GM20431 (cell line): ENCODE measurements around the gene ZNF778.

Source experiments
- in situ Hi-C: fragments of 300-500 bp; cut with MseI, MboI; formaldehyde crosslinking; loops from one replicate; pipeline ENCODE4 v1.15.0; 2020; ENCODE audit warnings: low sequenced_read_pairs; ENCODE audit not compliant: unreplicated experiment

Gene ZNF778

GRCh38 chr16:89217388-89218191 is at the start of gene ZNF778:
Gene ZNF778, plus strand, starts transcription at chr16:89217703. Its CDS starts 3,425 bp downstream, at chr16:89221128.
- in situ Hi-C loops, result no loop called here

- in situ Hi-C loops, result loop anchor here (10.0 kb wide), 1 partner anchor 234 kb away; no protein-coding TSS in a partner anchor
Measured at GRCh38 chr16:89168381-89169189, 48.9 kb upstream of the ZNF778 start.

- in situ Hi-C loops, result loop anchor here (10.0 kb wide), 1 partner anchor 235 kb away; no protein-coding TSS in a partner anchor
Measured at GRCh38 chr16:89169778-89170177, 47.7 kb upstream of the ZNF778 start.

GRCh38 chr16:89170346-89171215 is 46.9 kb upstream of the ZNF778 start:
- in situ Hi-C loops, result no loop called here

GRCh38 chr16:89171216-89172170 is 46.0 kb upstream of the ZNF778 start, which contains the start of gene CDH15:
Gene CDH15, plus strand, starts transcription at chr16:89171748. Its CDS starts 84 bp downstream, at chr16:89171832.
- in situ Hi-C loops, result no loop called here

DNA sequence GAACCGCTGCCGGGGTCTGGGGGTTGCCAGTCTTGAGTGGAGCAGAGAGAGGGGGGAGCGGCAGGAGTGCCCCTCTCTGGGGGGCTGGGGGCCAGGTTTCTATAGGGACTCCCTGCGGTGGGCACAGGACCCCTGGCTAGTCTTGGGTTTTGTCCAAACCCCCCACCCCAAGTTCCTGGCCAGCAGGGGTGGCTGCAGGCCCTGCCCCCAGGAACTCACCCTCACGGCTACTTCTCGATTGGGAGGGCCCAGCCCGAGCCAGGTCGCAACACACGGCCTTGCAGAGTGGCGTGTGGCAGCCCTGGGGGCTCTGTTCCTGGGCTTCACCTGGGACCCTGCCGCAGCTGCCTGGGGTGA is 45.4 kb upstream of the ZNF778 start:
- in situ Hi-C loops, result no loop called here

DNA sequence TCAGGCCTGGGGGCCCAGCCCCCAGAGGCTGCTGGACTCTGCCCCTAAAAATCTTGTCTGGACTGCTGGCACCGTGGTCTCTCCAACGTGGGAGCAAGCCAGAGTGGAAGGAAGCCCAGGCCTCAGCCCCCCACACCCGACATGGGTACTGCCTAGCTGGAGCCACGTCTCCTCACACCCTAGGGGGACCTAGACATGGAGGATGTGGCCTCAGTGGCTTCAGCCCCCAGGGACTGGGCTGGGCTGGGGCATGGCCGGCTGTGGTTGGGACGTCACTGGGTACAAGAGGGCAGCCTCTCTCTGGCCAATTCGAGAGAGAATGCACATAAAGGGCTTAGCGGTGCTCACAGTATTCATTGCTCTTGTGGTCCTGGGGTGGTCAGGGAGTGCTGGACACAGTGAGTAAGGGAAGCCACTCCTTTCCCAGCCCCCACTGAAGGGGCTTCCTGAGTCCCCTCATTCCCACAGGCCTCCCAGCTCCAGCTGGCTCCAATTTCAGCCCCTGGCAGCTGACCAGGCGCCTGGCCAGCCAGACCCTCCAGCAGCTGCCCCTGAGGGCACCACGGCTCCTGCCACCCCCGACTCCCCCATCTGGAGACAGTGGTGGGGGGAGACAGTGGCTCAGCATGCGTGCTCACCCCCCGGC is 44.9 kb upstream of the ZNF778 start:
- in situ Hi-C loops, result no loop called here

GRCh38 chr16:89173174-89173921 is 44.2 kb upstream of the ZNF778 start:
- in situ Hi-C loops, result no loop called here

GRCh38 chr16:89174055-89174827 is 43.3 kb upstream of the ZNF778 start:
- in situ Hi-C loops, result no loop called here

- in situ Hi-C loops, result no loop called here
Measured at GRCh38 chr16:89174877-89175276, 42.6 kb upstream of the ZNF778 start.

DNA sequence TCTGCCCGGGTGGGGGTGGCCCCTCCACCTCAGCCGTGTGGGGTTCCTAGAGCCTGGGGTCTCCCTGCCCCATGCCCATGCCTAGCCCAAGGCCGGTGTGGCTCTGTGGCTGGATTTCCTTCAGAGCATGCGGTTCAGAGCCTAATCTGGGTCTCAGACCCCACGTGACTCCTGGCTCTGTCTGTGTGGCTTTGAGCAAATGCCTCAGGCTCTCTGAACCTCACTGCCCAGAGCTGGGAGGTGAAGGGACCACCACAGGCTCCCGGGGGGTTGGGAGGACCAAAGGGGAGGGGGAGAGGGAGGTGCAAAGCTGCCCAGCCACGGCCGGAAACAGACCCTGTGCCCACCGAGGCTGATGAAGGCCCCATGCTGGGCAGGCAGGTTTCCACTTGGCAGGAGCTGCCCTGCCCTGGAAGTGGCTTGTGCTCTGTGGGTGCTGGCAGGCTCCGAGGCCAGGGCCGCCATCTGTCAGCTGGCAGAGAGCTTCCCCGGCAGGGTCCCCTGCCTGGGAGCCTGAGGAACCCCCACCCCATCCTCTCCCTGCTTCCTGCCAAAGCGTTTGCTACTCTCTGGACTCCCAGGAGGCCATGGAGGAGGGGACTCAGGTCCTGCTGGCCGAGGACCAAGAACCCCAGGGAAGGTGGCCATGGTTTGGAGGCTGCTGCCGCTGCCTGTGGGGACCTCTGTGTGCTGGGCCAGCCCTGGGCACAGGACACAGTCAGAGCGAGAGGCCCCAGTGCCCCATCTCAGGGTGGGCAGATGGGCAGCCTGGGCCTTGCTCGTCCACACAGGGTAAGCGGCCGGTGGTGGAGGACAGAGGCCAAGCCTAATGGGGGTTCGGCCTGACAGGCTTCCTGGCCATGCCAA is 42.0 kb upstream of the ZNF778 start:
- in situ Hi-C loops, result no loop called here

GRCh38 chr16:89176147-89176690 is 41.3 kb upstream of the ZNF778 start:
- in situ Hi-C loops, result no loop called here

DNA sequence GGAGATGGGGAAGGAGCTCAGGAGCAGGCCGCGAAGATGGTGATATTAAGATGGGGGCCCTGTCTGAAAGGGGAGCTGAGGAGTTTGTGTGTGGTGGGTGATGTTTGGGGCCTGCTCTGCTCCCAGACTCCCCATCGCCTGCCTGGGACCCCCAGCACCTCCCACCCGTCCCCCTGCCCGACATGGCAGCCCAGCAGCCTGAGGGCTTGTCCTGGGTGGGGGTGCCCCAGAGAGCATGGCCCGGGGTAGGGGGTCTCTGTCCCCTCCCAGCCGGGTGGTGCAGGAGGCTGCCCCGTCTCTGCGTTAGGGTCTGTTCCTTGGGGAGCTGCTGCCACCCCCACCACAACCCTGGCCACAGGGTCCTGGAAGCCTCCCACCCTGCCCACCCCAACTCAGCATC is 40.8 kb upstream of the ZNF778 start:
- in situ Hi-C loops, result no loop called here

GRCh38 chr16:89177501-89177900 is 40.0 kb upstream of the ZNF778 start:
- in situ Hi-C loops, result no loop called here

DNA sequence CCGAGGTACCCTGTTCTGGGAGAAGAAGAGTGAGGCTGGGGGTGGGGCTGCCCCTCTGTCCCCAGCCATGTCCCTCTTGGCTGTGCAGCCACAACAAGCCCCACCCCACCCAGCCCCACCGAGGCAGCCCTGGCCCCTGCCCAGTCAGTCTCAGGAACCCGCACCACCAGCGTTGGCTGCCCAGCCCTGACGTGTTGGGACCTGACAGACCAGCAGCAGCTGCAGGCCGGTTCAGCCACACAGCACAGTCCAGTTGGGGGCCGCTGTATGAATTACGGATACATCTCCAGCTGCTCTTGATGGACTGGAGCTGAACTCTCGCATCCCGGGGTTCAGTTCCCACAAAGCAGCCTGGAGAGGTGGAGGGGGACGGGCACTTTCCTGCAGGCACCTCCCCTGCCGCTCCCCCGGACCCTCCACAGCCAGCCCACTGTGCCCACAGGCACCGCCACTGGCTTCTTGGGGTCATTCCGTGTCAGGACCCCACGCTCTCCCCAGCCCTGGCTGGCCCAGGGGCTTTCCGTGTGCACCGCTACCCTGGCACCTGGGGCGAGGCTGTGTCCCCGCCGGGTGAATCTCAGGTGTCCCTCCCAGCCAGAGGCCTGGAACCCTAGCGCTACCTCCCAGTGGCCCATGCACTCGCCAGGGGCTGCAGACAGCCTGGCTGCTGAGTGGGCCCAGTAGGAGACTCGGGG is 38.9 kb upstream of the ZNF778 start:
- in situ Hi-C loops, result no loop called here

DNA sequence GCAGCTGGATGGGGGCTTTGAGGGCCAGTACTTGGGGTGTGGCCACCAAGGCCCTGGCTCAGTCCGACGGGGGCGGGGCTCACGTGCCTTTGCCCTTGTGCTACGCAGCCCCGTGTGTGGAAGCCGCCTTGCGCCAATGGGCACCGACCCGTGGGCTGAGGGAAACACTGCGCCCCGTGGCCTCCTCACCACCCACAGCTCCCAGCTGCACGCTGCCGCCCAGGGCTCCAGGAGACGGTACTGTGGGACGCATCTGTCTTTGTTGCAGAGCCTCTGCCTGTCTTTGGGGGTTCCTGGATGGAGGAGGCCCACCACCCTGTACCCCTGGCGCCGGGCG is 38.4 kb upstream of the ZNF778 start:
- in situ Hi-C loops, result no loop called here
